Neural progenitor cell (in vitro differentiated cells): ENCODE results near the gene NCK2. TPM values are rescaled to one million over a fixed set of nuclear protein-coding genes. Genes with fewer than 3 reads are reported as not detected.

Source experiments
- DNase-seq: peaks from one replicate; pipeline ENCODE4 v3.0.0-alpha.2; 2016; ENCODE audit warnings: low spot score
- H2AFZ ChIP-seq: fragments of 200-600 bp; sonication (generic); replicated peaks from 2 replicates; pipeline ENCODE4 v1.6.1; 2016; ENCODE audit warnings: antibody characterized with exemption
- H3F3A ChIP-seq: fragments of 200-600 bp; sonication (generic); 2 replicates; pipeline ENCODE4 v1.6.1; 2016; ENCODE audit warnings: antibody characterized with exemption, low read depth
- H3K27ac ChIP-seq: fragments of 200-600 bp; sonication (generic); 2 replicates; pipeline ENCODE4 v1.5.1; 2016; ENCODE audit warnings: mild to moderate bottlenecking
- H3K27me3 ChIP-seq: fragments of 200-600 bp; sonication (generic); 2 replicates; pipeline ENCODE4 v1.6.1; 2016; ENCODE audit warnings: mild to moderate bottlenecking, moderate library complexity
- H3K36me3 ChIP-seq: fragments of 200-600 bp; sonication (generic); 2 replicates; pipeline ENCODE4 v1.5.1; 2016
- H3K4me1 ChIP-seq: fragments of 200-600 bp; sonication (generic); 2 replicates; pipeline ENCODE4 v1.6.1; 2016; ENCODE audit warnings: mixed run types
- H3K4me2 ChIP-seq: fragments of 200-600 bp; sonication (generic); 2 replicates; pipeline ENCODE4 v1.6.1; 2016
- H3K4me3 ChIP-seq: fragments of 200-600 bp; sonication (generic); 2 replicates; pipeline ENCODE4 v1.5.1; 2016
- H3K79me2 ChIP-seq: fragments of 200-600 bp; sonication (generic); 2 replicates; pipeline ENCODE4 v1.6.1; 2016; ENCODE audit warnings: low read depth
- H3K9ac ChIP-seq: fragments of 200-600 bp; sonication (generic); 2 replicates; pipeline ENCODE4 v1.6.1; 2016
- H3K9me3 ChIP-seq: fragments of 200-600 bp; sonication (generic); 2 replicates; pipeline ENCODE4 v1.5.1; 2016; ENCODE audit warnings: low read depth
- H4K20me1 ChIP-seq: fragments of 200-600 bp; sonication (generic); 2 replicates; pipeline ENCODE4 v1.6.1; 2016; ENCODE audit warnings: low read depth
- H3K27ac Mint-ChIP-seq: 3 replicates; pipeline ENCODE4 v1.8.0; 2021; ENCODE audit warnings: mixed read lengths
- H3K27me3 Mint-ChIP-seq: 2 replicates; pipeline ENCODE4 v1.8.0; 2022; ENCODE audit warnings: low read depth, mild to moderate bottlenecking, inconsistent platforms, moderate library complexity, mixed read lengths; ENCODE audit not compliant: insufficient read depth
- H3K36me3 Mint-ChIP-seq: 3 replicates; pipeline ENCODE4 v1.8.0; 2021; ENCODE audit warnings: mixed read lengths
- H3K4me1 Mint-ChIP-seq: 3 replicates; pipeline ENCODE4 v1.8.0; 2021; ENCODE audit warnings: mixed read lengths
- H3K4me3 Mint-ChIP-seq: 3 replicates; pipeline ENCODE4 v1.8.0; 2021; ENCODE audit warnings: mild to moderate bottlenecking, moderate library complexity, mixed read lengths
- H3K9me3 Mint-ChIP-seq: 3 replicates; pipeline ENCODE4 v1.8.0; 2020; ENCODE audit warnings: mixed read lengths
- CTCF ChIP-seq: fragments of 200-600 bp; sonication (generic); IDR thresholded peaks from 2 replicates; pipeline ENCODE4 v1.5.1; 2017; ENCODE audit warnings: antibody characterized with exemption, mild to moderate bottlenecking
- EZH2 ChIP-seq: fragments of 200-600 bp; sonication (generic); IDR thresholded peaks from 2 replicates; pipeline ENCODE4 v1.6.1; 2017; ENCODE audit warnings: antibody characterized with exemption, mild to moderate bottlenecking, moderate library complexity
- EZH2phosphoT487 ChIP-seq: fragments of 200-600 bp; sonication (generic); IDR thresholded peaks from 2 replicates; pipeline ENCODE4 v1.6.1; 2017; ENCODE audit warnings: antibody characterized with exemption
- total RNA-seq: library from RNA; depleted of rRNA; stranded (reverse); fragments of >200 nt; gene quantifications from 2 replicates; pipeline ENCODE4 v1.2.3, GENCODE V29; 2015; ENCODE audit warnings: low replicate concordance

The NCK2 gene
- total RNA-seq, 1 donor from 2014 or later, result 26.2 TPM

DNA sequence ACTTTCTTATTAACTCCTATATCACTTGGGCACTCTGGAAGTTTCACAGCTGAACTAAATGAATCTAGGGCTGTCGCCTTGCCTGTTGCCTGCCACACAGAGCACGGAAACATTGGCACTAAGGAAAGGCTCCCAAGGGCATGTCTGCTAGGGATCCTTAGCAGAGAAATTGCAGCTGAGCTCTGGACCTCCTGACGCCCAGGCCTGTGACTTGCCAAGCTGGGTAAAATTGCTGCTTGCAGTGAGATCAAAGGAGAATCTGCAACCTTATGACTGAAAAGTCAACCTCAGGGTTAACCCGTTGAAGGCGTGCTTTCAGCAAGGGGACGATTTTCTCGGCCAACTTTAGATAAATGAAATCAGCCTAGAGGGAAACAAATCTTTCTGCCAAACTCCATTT, 189.8 kb downstream of the NCK2 start:
- no peaks in the 10 kb centered on the region for H3K4me1 Mint-ChIP-seq
- DNase-seq, result no peak
- Histone ChIP-seq H3K9me3 (no peaks in the 10 kb centered on the region), H3K36me3 (no peaks in the 10 kb centered on the region), H3K4me2 (no peak overlapping the region), H4K20me1 (no peaks in the 10 kb centered on the region), H3K4me1 (no peaks in the 10 kb centered on the region), H3F3A (no peaks in the 10 kb centered on the region), H3K9ac (no peak overlapping the region), H2AFZ (no peak overlapping the region), H3K27me3 (no peaks in the 10 kb centered on the region), H3K79me2 (no peaks in the 10 kb centered on the region), H3K27ac (no peak overlapping the region), H3K4me3 (no peak overlapping the region)
- peaks cover 2% of the 10 kb centered on the region for H3K36me3 Mint-ChIP-seq
- H3K27ac Mint-ChIP-seq, result peak overlapping the region; percentile 48
- peaks cover 2% of the 10 kb centered on the region for H3K27me3 Mint-ChIP-seq
- no peak overlapping the region for H3K4me3 Mint-ChIP-seq
- H3K9me3 Mint-ChIP-seq, result peaks cover 13% of the 10 kb centered on the region
- TF ChIP-seq EZH2phosphoT487, result no peak
- TF ChIP-seq EZH2, result no peak
- TF ChIP-seq CTCF, result no peak

DNA sequence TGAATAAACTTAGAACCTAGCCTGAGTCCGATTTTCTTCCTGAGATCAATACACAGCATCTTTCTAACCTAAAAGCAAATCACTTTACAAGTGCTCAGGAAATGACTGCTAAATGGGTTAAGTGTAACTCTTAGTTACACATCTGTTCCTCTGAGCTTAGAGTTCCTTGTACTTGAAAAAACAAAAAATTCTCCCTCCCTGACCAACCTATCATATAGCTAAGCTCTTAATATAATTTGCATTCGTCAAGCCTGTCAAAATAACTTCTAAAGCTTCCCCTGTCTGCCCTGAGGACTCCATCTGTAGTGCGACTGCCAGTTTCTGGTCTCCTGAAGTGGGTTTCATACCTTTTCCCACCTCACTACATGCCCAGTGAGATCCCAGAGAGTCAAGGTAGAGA, 190.4 kb downstream of the NCK2 start:
- H3K9me3 Mint-ChIP-seq, result peaks cover 15% of the 10 kb centered on the region

GRCh38 chr2:105936954-105937353, 192.2 kb downstream of the NCK2 start:
- no peaks in the 10 kb centered on the region for H3K27me3 ChIP-seq
- no peak overlapping the region for H3K4me3 Mint-ChIP-seq
- no peaks in the 10 kb centered on the region for H3F3A ChIP-seq
- H3K4me1 ChIP-seq, result no peaks in the 10 kb centered on the region
- H3K9me3 ChIP-seq, result no peaks in the 10 kb centered on the region
- no peak overlapping the region for H3K27ac Mint-ChIP-seq
- no peaks in the 10 kb centered on the region for H3K36me3 ChIP-seq
- no peak overlapping the region for H3K4me3 ChIP-seq
- peaks cover 2% of the 10 kb centered on the region for H3K27me3 Mint-ChIP-seq
- no peak for DNase-seq
- peaks cover 4% of the 10 kb centered on the region for H3K36me3 Mint-ChIP-seq
- no peak overlapping the region for H3K9ac ChIP-seq
- H3K4me1 Mint-ChIP-seq, result no peaks in the 10 kb centered on the region
- H3K4me2 ChIP-seq, result no peak overlapping the region
- H3K27ac ChIP-seq, result no peak overlapping the region
- no peaks in the 10 kb centered on the region for H4K20me1 ChIP-seq
- peaks cover 22% of the 10 kb centered on the region for H3K9me3 Mint-ChIP-seq
- H2AFZ ChIP-seq, result no peak overlapping the region
- H3K79me2 ChIP-seq, result no peaks in the 10 kb centered on the region
- TF ChIP-seq EZH2phosphoT487 (no peak), EZH2 (no peak), CTCF (no peak)

More for the DNA sequence above, 190.4 kb downstream of the NCK2 start:
- Mint-ChIP-seq H3K27ac (no peak overlapping the region), H3K4me3 (no peak overlapping the region), H3K36me3 (peaks cover 4% of the 10 kb centered on the region), H3K4me1 (no peaks in the 10 kb centered on the region), H3K27me3 (peaks cover 2% of the 10 kb centered on the region)
- H3K79me2 ChIP-seq, result no peaks in the 10 kb centered on the region
- no peak for DNase-seq
- no peaks in the 10 kb centered on the region for H3K4me1 ChIP-seq
- no peaks in the 10 kb centered on the region for H3K9me3 ChIP-seq
- no peaks in the 10 kb centered on the region for H3K27me3 ChIP-seq
- H4K20me1 ChIP-seq, result no peaks in the 10 kb centered on the region
- TF ChIP-seq EZH2 (no peak), EZH2phosphoT487 (no peak), CTCF (no peak)
- H3K9ac ChIP-seq, result no peak overlapping the region
- no peaks in the 10 kb centered on the region for H3F3A ChIP-seq
- H3K36me3 ChIP-seq, result no peaks in the 10 kb centered on the region
- H3K4me3 ChIP-seq, result no peak overlapping the region
- H3K27ac ChIP-seq, result no peak overlapping the region
- no peak overlapping the region for H2AFZ ChIP-seq
- H3K4me2 ChIP-seq, result no peak overlapping the region
